Endothelial cell of umbilical vein (primary cell): ENCODE results near the gene COPE. TPM values are rescaled to one million over a fixed set of nuclear protein-coding genes. Genes with fewer than 3 reads are reported as not detected.

Experiments
- BruUV-seq: library from RNA; stranded (reverse); fragments of 400-500 nt; replicated peaks from 2 replicates; lab custom pipeline; 2021; lab: Mats Ljungman, UMichigan
- CTCF ChIA-PET: fragments of 300-600, 350-600 bp; sonication (Branson Sonifier 250); formaldehyde crosslinking; loops from one replicate; lab custom pipeline; 2021; ENCODE audit warnings: antibody characterized with exemption, inconsistent platforms; lab: Charles Lee
- POLR2A ChIA-PET: fragments of 300-600, 350-600 bp; sonication (Branson Sonifier 250); formaldehyde crosslinking; loops from one replicate; lab custom pipeline; 2021; ENCODE audit warnings: antibody characterized with exemption, inconsistent platforms; lab: Charles Lee
- DNase-seq: peaks from one replicate; pipeline ENCODE4 v3.0.0-alpha.2; 2011; ENCODE audit warnings: low read depth, low spot score
- FAIRE-seq: peaks from 2 replicates; lab custom pipeline; 2011; peaks lifted over from hg19 to GRCh38; lab: Jason Lieb, UNC
- H2AFZ ChIP-seq: 2 replicates; pipeline ENCODE4 v1.6.0; 2012; ENCODE audit warnings: low read depth, low read length, control low read depth, inconsistent platforms
- H3K27ac ChIP-seq: 2 replicates; pipeline ENCODE4 v1.5.1; 2011; ENCODE audit warnings: low read depth, mild to moderate bottlenecking, control low read depth, low read length, moderate library complexity; ENCODE audit not compliant: insufficient read depth
- H3K27me3 ChIP-seq, 2 experiments: 2 replicates each; pipeline versions ENCODE4 v1.6.0 to v1.6.1; 2011; ENCODE audit warnings: low read length in 2 of 2, mixed read lengths in 1 of 2; ENCODE audit not compliant: control insufficient read depth in 2 of 2, insufficient read depth in 2 of 2
- H3K36me3 ChIP-seq, 2 experiments: 2 replicates in 1 of 2; 3 replicates in 1 of 2; pipeline ENCODE4 v1.5.1; 2011; ENCODE audit warnings: low read length in 2 of 2, mild to moderate bottlenecking in 1 of 2, moderate library complexity in 1 of 2; ENCODE audit not compliant: control insufficient read depth in 2 of 2, insufficient read depth in 2 of 2; ENCODE audit errors: extremely low read depth in 1 of 2
- H3K4me1 ChIP-seq: 3 replicates; pipeline ENCODE4 v1.5.1; 2011; ENCODE audit warnings: mild to moderate bottlenecking, low read length; ENCODE audit not compliant: control insufficient read depth, insufficient read depth; ENCODE audit errors: extremely low read depth
- H3K4me2 ChIP-seq: 2 replicates; pipeline ENCODE4 v1.6.1; 2011; ENCODE audit warnings: low read length, control low read depth, mixed read lengths; ENCODE audit not compliant: insufficient read depth
- H3K4me3 ChIP-seq, 3 experiments: fragments of 200-600 bp in 1 of 3; sonication (generic), shearing (Covaris generic) in 1 of 3; replicated peaks in 1 of 3; 2 replicates each; pipeline ENCODE4 v1.5.1; 2011 to 2016; ENCODE audit warnings: control low read depth in 3 of 3, low read length in 3 of 3, mild to moderate bottlenecking in 2 of 3, inconsistent platforms in 1 of 3, low read depth in 1 of 3, moderate library complexity in 1 of 3; ENCODE audit not compliant: insufficient read depth in 1 of 3
- H3K79me2 ChIP-seq: 2 replicates; pipeline ENCODE4 v1.6.0; 2012; ENCODE audit warnings: low read length, inconsistent platforms; ENCODE audit not compliant: control insufficient read depth, insufficient read depth
- H3K9ac ChIP-seq: replicated peaks from 2 replicates; pipeline ENCODE3; 2011; ENCODE audit warnings: low read length, control low read depth; ENCODE audit not compliant: insufficient read depth; ENCODE audit errors: extremely low read depth
- H3K9me1 ChIP-seq: replicated peaks from 3 replicates; pipeline ENCODE4 v1.6.0; 2011; ENCODE audit warnings: mild to moderate bottlenecking, low read length; ENCODE audit not compliant: control insufficient read depth, insufficient read depth; ENCODE audit errors: extremely low read depth
- H3K9me3 ChIP-seq: replicated peaks from 2 replicates; pipeline ENCODE4 v1.5.1; 2012; ENCODE audit warnings: low read length, inconsistent platforms; ENCODE audit not compliant: control insufficient read depth, insufficient read depth
- H4K20me1 ChIP-seq: replicated peaks from 2 replicates; pipeline ENCODE3; 2011; ENCODE audit warnings: mild to moderate bottlenecking, low read length; ENCODE audit not compliant: control insufficient read depth, insufficient read depth; ENCODE audit errors: extremely low read depth
- CTCF ChIP-seq, 2 donors: IDR thresholded peaks; 1 replicate in 1 of 2; 2 replicates in 1 of 2; pipeline ENCODE4 v1.5.1; 2011; ENCODE audit warnings: low read length in 2 of 2, mild to moderate bottlenecking in 2 of 2, moderate library complexity in 2 of 2, control low read depth in 1 of 2, inconsistent platforms in 1 of 2, low read depth in 1 of 2; ENCODE audit not compliant: insufficient read depth in 1 of 2; ENCODE audit errors: extremely low read depth in 1 of 2
- EZH2 ChIP-seq: IDR thresholded peaks from 2 replicates; pipeline ENCODE4 v1.6.1; 2012; ENCODE audit warnings: borderline replicate concordance, low read depth, mild to moderate bottlenecking, moderate library complexity, low read length, inconsistent platforms; ENCODE audit not compliant: severe bottlenecking
- FOS ChIP-seq: IDR thresholded peaks from 2 replicates; pipeline ENCODE4 v1.6.1; 2011; ENCODE audit warnings: mild to moderate bottlenecking, low read length, moderate library complexity, borderline replicate concordance; ENCODE audit not compliant: insufficient read depth
- GATA2 ChIP-seq: IDR thresholded peaks from 2 replicates; pipeline ENCODE4 v1.7.0; 2011; ENCODE audit warnings: low read depth, mild to moderate bottlenecking, moderate library complexity, mixed read lengths, low read length; ENCODE audit not compliant: insufficient read length, insufficient read depth
- JUN ChIP-seq: IDR thresholded peaks from 2 replicates; pipeline ENCODE4 v1.6.1; 2011; ENCODE audit warnings: borderline replicate concordance, low read depth; ENCODE audit not compliant: insufficient read length, insufficient read depth
- MAX ChIP-seq: IDR thresholded peaks from 2 replicates; pipeline ENCODE4 v1.6.1; 2011; ENCODE audit not compliant: insufficient read depth, insufficient read length
- MYC ChIP-seq: IDR thresholded peaks from one replicate; pipeline ENCODE4 v1.6.1; 2011; ENCODE audit warnings: mild to moderate bottlenecking, low read depth, low read length
- POLR2A ChIP-seq: IDR thresholded peaks from 2 replicates; pipeline ENCODE4 v1.6.1; 2012; ENCODE audit warnings: low read depth, mild to moderate bottlenecking, control low read depth, low read length
- POLR2AphosphoS5 ChIP-seq: IDR thresholded peaks from 2 replicates; pipeline ENCODE4 v1.6.1; 2012; ENCODE audit warnings: low read depth, mild to moderate bottlenecking, control low read depth, low read length, moderate library complexity; ENCODE audit not compliant: insufficient read depth
- dilution Hi-C: fragments of 300-500 bp; cut with MboI; formaldehyde crosslinking; loops from one replicate; pipeline ENCODE4 v1.15.0; 2019; ENCODE audit warnings: low sequenced_read_pairs; ENCODE audit not compliant: extremely low pct_ligation_motif_present
- intact Hi-C: fragments of 100-400 bp; cut with micrococcal nuclease; formaldehyde crosslinking; loops from one replicate; pipeline ENCODE4 v1.10.0; 2022
- polyA plus RNA-seq, 4 experiments: library from polyadenylated mRNA; depleted of rRNA in 3 of 4; stranded (reverse) in 3 of 4; unstranded in 1 of 4; fragments of >200 nt; gene quantifications; 2 replicates each; pipeline versions ENCODE4 v1.2.1 to v1.2.3, GENCODE V29; 2011 to 2012; ENCODE audit warnings: missing spikeins in 1 of 4
- total RNA-seq: library from RNA; stranded (reverse); gene quantifications from 2 replicates; pipeline ENCODE4 v1.2.3, GENCODE V29; 2021

Gene COPE
- total and polyA plus RNA-seq, 2 donors (not counting 3 experiments of a cell fraction or from before 2014, with no cell fraction given), result 252 to 407 TPM

- no peaks in the 10 kb centered on the region for H3K9me3 ChIP-seq
- dilution Hi-C loops (no loop called here), intact Hi-C loops (no loop called here)
- H3K27ac ChIP-seq, result no peak overlapping the region
- H3K27me3 ChIP-seq, result no peaks in the 10 kb centered on the region
- BruUV-seq, result TSS peak; percentile 16
- H3K4me3 ChIP-seq, result peak overlapping the region in 2 of 3 experiments; percentile 88 to 99
- no peaks in the 10 kb centered on the region for H4K20me1 ChIP-seq
- DNase-seq (no peak), FAIRE-seq (no peak)
- H2AFZ ChIP-seq, result no peak overlapping the region
- CTCF ChIA-PET, result interaction anchor here (0.9 to 2.1 kb wide), 5 partner anchors 10 to 351 kb away, joined by 3 to 35 read pairs (median 3); no protein-coding TSS in a partner anchor
- peaks cover 7% of the 10 kb centered on the region for H3K4me1 ChIP-seq
- peak overlapping the region; percentile 81 for H3K4me2 ChIP-seq
- peaks cover 5 to 17% of the 10 kb centered on the region in 2 experiments for H3K36me3 ChIP-seq
- H3K9me1 ChIP-seq, result no peaks in the 10 kb centered on the region
- no peak overlapping the region for H3K9ac ChIP-seq
- peaks cover 27% of the 10 kb centered on the region for H3K79me2 ChIP-seq
- TF ChIP-seq POLR2AphosphoS5 (no peak), MYC (no peak), GATA2 (no peak), CTCF (IDR thresholded peaks at IDR 0.05; ENCODE audit: extremely low read depth in 1 of 2, insufficient read depth in 1 of 2, low read depth in 1 of 2, low read length in 2 of 2) (no peak), FOS (no peak), POLR2A (no peak), MAX (no peak), JUN (no peak), EZH2 (no peak)
- POLR2A ChIA-PET, result no interaction called here
Measured at GRCh38 chr19:18939163-18939562, 20.0 kb upstream of the COPE start.
